Esophagus squamous epithelium (tissue), 4 donors: ENCODE measurements around the gene GGA1.

Experiments used
- CTCF ChIP-seq, 6 experiments: fragments of 450-650 bp in 4 of 6; fragments of 200-600 bp in 2 of 6; sonication (generic) in 2 of 6; IDR thresholded peaks; one replicate each; pipeline ENCODE4 v1.5.1; 2016 to 2019; ENCODE audit warnings: antibody characterized with exemption in 6 of 6, mild to moderate bottlenecking in 4 of 6, moderate library complexity in 4 of 6
- POLR2A ChIP-seq, 4 donors: fragments of 450-650 bp; IDR thresholded peaks; one replicate each; pipeline ENCODE4 v1.6.1; 2017; ENCODE audit warnings: antibody characterized with exemption in 4 of 4, mild to moderate bottlenecking in 4 of 4, moderate library complexity in 3 of 4

GRCh38 chr22:37674248-37674647 lies 65.6 kb downstream of the GGA1 start:
- TF ChIP-seq CTCF (IDR thresholded peaks at IDR 0.05) (no peak), POLR2A (IDR thresholded peaks at IDR 0.05) (no peak)
